Endothelial cell of hepatic sinusoid (primary cell): ENCODE measurements around the gene CSNK1G1.

ENCODE experiments used
- in situ Hi-C: cut with HindIII; loops from 2 replicates; pipeline ENCODE4 v1.10.0; 2017; ENCODE audit warnings: low sequenced_read_pairs

The CSNK1G1 gene

GRCh38 chr15:64205202-64205601 lies 150.8 kb downstream of the CSNK1G1 start:
- in situ Hi-C loops = no loop called here

- in situ Hi-C loops = no loop called here
These were observed 158.5 kb downstream of the CSNK1G1 start for GRCh38 chr15:64197425-64197824.

GRCh38 chr15:64193971-64194370 lies 162.0 kb downstream of the CSNK1G1 start:
- in situ Hi-C loops = no loop called here

GRCh38 chr15:64191971-64192830 lies 163.8 kb downstream of the CSNK1G1 start:
- in situ Hi-C loops = no loop called here

- in situ Hi-C loops = no loop called here
These were observed 168.4 kb downstream of the CSNK1G1 start for GRCh38 chr15:64187396-64188191.

GRCh38 chr15:64185146-64185911 lies 170.6 kb downstream of the CSNK1G1 start:
- in situ Hi-C loops = no loop called here

- in situ Hi-C loops = loop anchor here (5.0 kb wide), 1 partner anchor 51 kb away; no protein-coding TSS in a partner anchor
These were observed 173.1 kb downstream of the CSNK1G1 start for GRCh38 chr15:64182859-64183370.

- in situ Hi-C loops = loop anchor here (5.0 kb wide), 1 partner anchor 48 kb away; no protein-coding TSS in a partner anchor
These were observed 175.6 kb downstream of the CSNK1G1 start for GRCh38 chr15:64180235-64180824.

- in situ Hi-C loops = no loop called here
These were observed 189.7 kb downstream of the CSNK1G1 start for GRCh38 chr15:64166102-64166890.

GRCh38 chr15:64164436-64164835 lies 191.5 kb downstream of the CSNK1G1 start:
- in situ Hi-C loops = no loop called here

- in situ Hi-C loops = no loop called here
These were observed 192.2 kb downstream of the CSNK1G1 start for GRCh38 chr15:64163659-64164362.

- in situ Hi-C loops = no loop called here
These were observed 192.9 kb downstream of the CSNK1G1 start, which contains the start of gene PPIB for GRCh38 chr15:64162869-64163658. TSS of gene PPIB (minus strand) at chr15:64163022. CDS start at chr15:64162986, 36 bp downstream.

- in situ Hi-C loops = no loop called here
These were observed 193.5 kb downstream of the CSNK1G1 start for GRCh38 chr15:64162478-64162868.

GRCh38 chr15:64161688-64162477 lies 194.1 kb downstream of the CSNK1G1 start:
- in situ Hi-C loops = no loop called here

GRCh38 chr15:64158363-64159134 lies 197.4 kb downstream of the CSNK1G1 start:
- in situ Hi-C loops = no loop called here

GRCh38 chr15:64157599-64158125 lies 198.3 kb downstream of the CSNK1G1 start:
- in situ Hi-C loops = no loop called here
